A673 (cell line): ENCODE results near the gene PRKAG2. TPM values are rescaled to one million over a fixed set of nuclear protein-coding genes. Genes with fewer than 3 reads are reported as not detected.

Source experiments
- BruUV-seq: library from RNA; stranded (reverse); fragments of 400-500 nt; replicated peaks from 2 replicates; lab custom pipeline; 2021; lab: Mats Ljungman, UMichigan
- CTCF ChIA-PET: fragments of 300-600 bp; sonication (Branson Sonifier 250); formaldehyde crosslinking; loops from one replicate; lab custom pipeline; 2022; ENCODE audit warnings: antibody characterized with exemption; lab: Charles Lee
- POLR2A ChIA-PET: fragments of 300-600 bp; sonication (Branson Sonifier 250); formaldehyde crosslinking; loops from one replicate; lab custom pipeline; 2022; ENCODE audit warnings: antibody characterized with exemption; ENCODE audit not compliant: low non-redundant PET; lab: Charles Lee
- DNase-seq: peaks from one replicate; pipeline ENCODE4 v3.0.0-alpha.2; 2015; ENCODE audit warnings: low spot score
- H3K27ac ChIP-seq: fragments of 200-600 bp; sonication (generic); 2 replicates; pipeline ENCODE4 v1.5.1; 2016; ENCODE audit warnings: mixed run types, low read depth, mild to moderate bottlenecking, mixed read lengths, antibody characterized with exemption, low read length; ENCODE audit not compliant: poor library complexity, severe bottlenecking
- H3K27me3 ChIP-seq: fragments of 200-600 bp; sonication (generic); replicated peaks from 2 replicates; pipeline ENCODE4 v1.6.1; 2017; ENCODE audit warnings: mixed run types, low read depth, mild to moderate bottlenecking, mixed read lengths, antibody characterized with exemption, low read length; ENCODE audit not compliant: insufficient read depth, poor library complexity
- H3K36me3 ChIP-seq: fragments of 200-600 bp; sonication (generic); 2 replicates; pipeline ENCODE4 v1.6.1; 2016; ENCODE audit warnings: mixed run types, mild to moderate bottlenecking, mixed read lengths, antibody characterized with exemption, low read length; ENCODE audit not compliant: insufficient read depth, poor library complexity, severe bottlenecking
- H3K4me1 ChIP-seq: fragments of 200-600 bp; sonication (generic); 2 replicates; pipeline ENCODE4 v1.6.1; 2017; ENCODE audit warnings: mixed run types, mild to moderate bottlenecking, mixed read lengths, antibody characterized with exemption, low read length; ENCODE audit not compliant: insufficient read depth, poor library complexity, severe bottlenecking
- H3K4me3 ChIP-seq: fragments of 200-600 bp; sonication (generic); 2 replicates; pipeline ENCODE4 v1.5.1; 2016; ENCODE audit warnings: low read depth, mixed run types, mild to moderate bottlenecking, mixed read lengths, low read length; ENCODE audit not compliant: poor library complexity, severe bottlenecking
- H3K9me3 ChIP-seq: fragments of 200-600 bp; sonication (generic); 2 replicates; pipeline ENCODE4 v1.6.1; 2016; ENCODE audit warnings: mixed run types, low read depth, mild to moderate bottlenecking, mixed read lengths, antibody characterized with exemption, low read length; ENCODE audit not compliant: poor library complexity, severe bottlenecking
- CTCF ChIP-seq: fragments of 300-800, 200-600 bp; sonication (generic); conservative IDR thresholded peaks from 2 replicates; pipeline ENCODE4 v1.5.1; 2017; ENCODE audit warnings: low read depth, mild to moderate bottlenecking, antibody characterized with exemption, low read length, moderate library complexity, mixed read lengths
- EZH2 ChIP-seq: fragments of 200-600 bp; sonication (generic); IDR thresholded peaks from 2 replicates; pipeline ENCODE4 v1.6.1; 2017; ENCODE audit warnings: borderline replicate concordance, low read depth, mild to moderate bottlenecking, mixed read lengths, antibody characterized with exemption, low read length; ENCODE audit not compliant: poor library complexity, severe bottlenecking
- intact Hi-C: fragments of 100-400 bp; cut with micrococcal nuclease; formaldehyde crosslinking; loops from one replicate; pipeline ENCODE4 v1.10.0; 2022; ENCODE audit not compliant: unreplicated experiment
- total RNA-seq: library from RNA; stranded (reverse); gene quantifications from 2 replicates; pipeline ENCODE4 v1.2.3, GENCODE V29; 2021

The PRKAG2 gene
- total RNA-seq, 1 experiment from 2014 or later: 11.6 TPM

GRCh38 chr7:151679071-151679708 is 197.7 kb downstream of the PRKAG2 start:
- no peaks in the 10 kb centered on the region for H3K27me3 ChIP-seq
- BruUV-seq: no TSS peak
- intact Hi-C loops: no loop called here
- ChIA-PET CTCF (no interaction called here), POLR2A (no interaction called here)
- no peaks in the 10 kb centered on the region for H3K36me3 ChIP-seq
- no peak for TF ChIP-seq CTCF
- TF ChIP-seq EZH2: no peak
- no peak for DNase-seq
- no peak overlapping the region for H3K4me3 ChIP-seq
- H3K27ac ChIP-seq: no peak overlapping the region
- H3K9me3 ChIP-seq: no peaks in the 10 kb centered on the region
- no peaks in the 10 kb centered on the region for H3K4me1 ChIP-seq

- BruUV-seq: no TSS peak
- POLR2A ChIA-PET: no interaction called here
Measured at GRCh38 chr7:151678227-151678604, 198.7 kb downstream of the PRKAG2 start.

DNA sequence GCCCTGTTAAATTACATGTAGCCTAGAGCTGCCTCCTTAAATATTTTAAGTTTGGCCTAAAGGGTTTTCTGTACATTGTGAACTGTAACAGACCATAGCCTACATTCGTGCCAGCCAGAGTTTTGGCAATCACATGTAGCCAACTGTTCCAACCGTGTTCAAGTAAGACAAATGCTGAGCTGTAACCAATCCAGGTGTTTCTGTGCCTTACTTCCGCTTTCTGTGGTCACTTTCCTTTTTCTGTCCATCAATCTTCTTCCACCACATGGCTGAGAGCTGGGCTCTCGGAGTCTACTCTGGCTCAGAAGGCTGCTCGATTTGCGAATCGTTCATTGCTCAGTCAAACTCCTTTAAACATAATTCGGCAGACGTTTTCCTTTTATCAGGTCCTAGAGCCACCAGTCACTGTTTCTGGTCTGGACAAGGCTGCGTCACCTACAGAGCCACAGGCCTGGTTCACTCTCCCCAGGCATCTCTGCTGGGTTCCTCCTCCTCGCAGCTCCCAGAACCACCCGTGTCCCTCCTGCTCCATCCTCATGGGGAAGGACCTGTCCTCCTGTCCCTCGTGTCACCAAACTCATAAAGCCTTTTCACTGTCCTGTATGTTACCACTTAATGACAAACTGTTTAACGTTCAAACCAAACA is 199.2 kb downstream of the PRKAG2 start:
- no peaks in the 10 kb centered on the region for H3K27me3 ChIP-seq
- no TSS peak for BruUV-seq
- DNase-seq: no peak
- no peak for TF ChIP-seq CTCF
- no peak for TF ChIP-seq EZH2
- intact Hi-C loops: no loop called here
- no peaks in the 10 kb centered on the region for H3K9me3 ChIP-seq
- POLR2A ChIA-PET: no interaction called here
- H3K4me1 ChIP-seq: no peaks in the 10 kb centered on the region
- H3K36me3 ChIP-seq: no peaks in the 10 kb centered on the region
- no peak overlapping the region for H3K27ac ChIP-seq
- CTCF ChIA-PET: no interaction called here
- H3K4me3 ChIP-seq: no peak overlapping the region

More at GRCh38 chr7:151678227-151678604, 198.7 kb downstream of the PRKAG2 start:
- Histone ChIP-seq H3K4me1 (no peaks in the 10 kb centered on the region), H3K4me3 (no peak overlapping the region), H3K27ac (no peak overlapping the region), H3K9me3 (no peaks in the 10 kb centered on the region), H3K27me3 (no peaks in the 10 kb centered on the region), H3K36me3 (no peaks in the 10 kb centered on the region)
- DNase-seq: no peak
- CTCF ChIA-PET: no interaction called here
- TF ChIP-seq CTCF: no peak
- TF ChIP-seq EZH2: no peak
- intact Hi-C loops: no loop called here
